ENCODE measurements around the gene FADS3. TPM values are rescaled to one million over a fixed set of nuclear protein-coding genes. Genes with fewer than 3 reads are reported as not detected.

FADS3 gene
- total RNA-seq, 2 experiments from 2014 or later = 7.2 to 10.1 TPM

GRCh38 chr11:61853698-61854169 lies 37.6 kb downstream of the FADS3 start:
- CTCF ChIA-PET = interaction anchor here (1.4 kb wide), 1 partner anchor 45 kb away, joined by 3 read pairs; no protein-coding TSS in a partner anchor
- H3K9me3 Mint-ChIP-seq (ENCODE audit: low read depth) = no peaks in the 10 kb centered on the region
- no peak overlapping the region for H3K27ac Mint-ChIP-seq
- no peaks in the 10 kb centered on the region for H3K36me3 Mint-ChIP-seq (ENCODE audit: low read depth)
- intact Hi-C loops (cut with DNase I, micrococcal nuclease) = no loop called here
- no peak for DNase-seq
- H3K4me1 Mint-ChIP-seq = no peaks in the 10 kb centered on the region
- ATAC-seq = no peak
- no peaks in the 10 kb centered on the region for H3K27me3 Mint-ChIP-seq
- POLR2A ChIA-PET = no interaction called here
- H3K4me3 Mint-ChIP-seq = no peak overlapping the region

- no peaks in the 10 kb centered on the region for H3K27me3 Mint-ChIP-seq
- H3K4me1 Mint-ChIP-seq = no peaks in the 10 kb centered on the region
- H3K9me3 Mint-ChIP-seq (ENCODE audit: low read depth) = no peaks in the 10 kb centered on the region
- H3K36me3 Mint-ChIP-seq (ENCODE audit: low read depth) = peaks cover 4% of the 10 kb centered on the region
- intact Hi-C loops (cut with DNase I, micrococcal nuclease) = no loop called here
- H3K27ac Mint-ChIP-seq = no peak overlapping the region
- H3K4me3 Mint-ChIP-seq = no peak overlapping the region
- CTCF ChIA-PET = no interaction called here
- POLR2A ChIA-PET = no interaction called here
- no peak for ATAC-seq
- DNase-seq = no peak
These were observed 39.4 kb downstream of the FADS3 start for GRCh38 chr11:61851900-61852295.

GRCh38 chr11:61851113-61851899 lies 40.0 kb downstream of the FADS3 start:
- H3K4me3 Mint-ChIP-seq = no peak overlapping the region
- DNase-seq = no peak
- H3K4me1 Mint-ChIP-seq = no peaks in the 10 kb centered on the region
- H3K27ac Mint-ChIP-seq = no peak overlapping the region
- H3K36me3 Mint-ChIP-seq (ENCODE audit: low read depth) = peaks cover 4% of the 10 kb centered on the region
- no peaks in the 10 kb centered on the region for H3K9me3 Mint-ChIP-seq (ENCODE audit: low read depth)
- intact Hi-C loops (cut with DNase I, micrococcal nuclease) = no loop called here
- CTCF ChIA-PET = no interaction called here
- H3K27me3 Mint-ChIP-seq = no peaks in the 10 kb centered on the region
- POLR2A ChIA-PET = no interaction called here
- ATAC-seq = no peak

GRCh38 chr11:61850687-61851086 lies 40.7 kb downstream of the FADS3 start:
- Mint-ChIP-seq H3K9me3 (ENCODE audit: low read depth) (no peaks in the 10 kb centered on the region), H3K27ac (no peak overlapping the region), H3K27me3 (no peaks in the 10 kb centered on the region), H3K36me3 (ENCODE audit: low read depth) (peaks cover 6% of the 10 kb centered on the region), H3K4me3 (no peak overlapping the region), H3K4me1 (no peaks in the 10 kb centered on the region)
- POLR2A ChIA-PET = no interaction called here
- no peak for DNase-seq
- CTCF ChIA-PET = no interaction called here
- intact Hi-C loops (cut with DNase I, micrococcal nuclease) = no loop called here
- ATAC-seq = no peak

DNA sequence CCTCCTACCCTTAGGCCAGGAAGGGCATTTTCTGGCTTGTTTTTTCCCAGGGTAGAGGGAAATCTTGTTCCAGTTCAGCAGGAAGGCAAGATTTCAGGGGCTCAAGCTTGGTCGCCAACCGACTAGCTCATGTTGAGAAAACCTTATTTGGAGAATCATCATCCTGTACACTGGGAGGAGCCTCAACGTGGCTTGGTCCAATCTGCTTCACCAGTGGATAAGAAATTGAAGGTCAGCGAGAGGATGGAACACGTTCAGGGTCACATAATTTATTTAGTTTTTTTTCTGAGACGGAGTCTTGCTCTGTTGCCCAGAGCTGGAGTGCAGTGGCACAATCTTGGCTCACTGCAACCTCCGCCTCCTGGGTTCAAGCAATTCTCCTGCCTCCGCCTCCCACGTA lies 42.7 kb downstream of the FADS3 start:
- Mint-ChIP-seq H3K9me3 (ENCODE audit: low read depth) (no peaks in the 10 kb centered on the region), H3K4me1 (no peaks in the 10 kb centered on the region), H3K36me3 (ENCODE audit: low read depth) (peaks cover 6% of the 10 kb centered on the region), H3K27me3 (no peaks in the 10 kb centered on the region), H3K4me3 (no peak overlapping the region), H3K27ac (no peak overlapping the region)
- DNase-seq (no peak), ATAC-seq (no peak)
- intact Hi-C loops (cut with DNase I, micrococcal nuclease) = no loop called here
- CTCF ChIA-PET = interaction anchor here (1.2 kb wide), 1 partner anchor 22 kb away, joined by 5 read pairs; no protein-coding TSS in a partner anchor
- POLR2A ChIA-PET = no interaction called here

- Mint-ChIP-seq H3K4me1 (no peaks in the 10 kb centered on the region), H3K27ac (no peak overlapping the region), H3K9me3 (ENCODE audit: low read depth) (no peaks in the 10 kb centered on the region), H3K4me3 (no peak overlapping the region), H3K27me3 (no peaks in the 10 kb centered on the region), H3K36me3 (ENCODE audit: low read depth) (peaks cover 6% of the 10 kb centered on the region)
- intact Hi-C loops (cut with DNase I, micrococcal nuclease) = no loop called here
- ATAC-seq (no peak), DNase-seq (no peak)
- CTCF ChIA-PET = interaction anchor here (1.2 kb wide), 1 partner anchor 22 kb away, joined by 5 read pairs; no protein-coding TSS in a partner anchor
- POLR2A ChIA-PET = no interaction called here
These were observed 43.3 kb downstream of the FADS3 start for GRCh38 chr11:61847914-61848581.

DNA sequence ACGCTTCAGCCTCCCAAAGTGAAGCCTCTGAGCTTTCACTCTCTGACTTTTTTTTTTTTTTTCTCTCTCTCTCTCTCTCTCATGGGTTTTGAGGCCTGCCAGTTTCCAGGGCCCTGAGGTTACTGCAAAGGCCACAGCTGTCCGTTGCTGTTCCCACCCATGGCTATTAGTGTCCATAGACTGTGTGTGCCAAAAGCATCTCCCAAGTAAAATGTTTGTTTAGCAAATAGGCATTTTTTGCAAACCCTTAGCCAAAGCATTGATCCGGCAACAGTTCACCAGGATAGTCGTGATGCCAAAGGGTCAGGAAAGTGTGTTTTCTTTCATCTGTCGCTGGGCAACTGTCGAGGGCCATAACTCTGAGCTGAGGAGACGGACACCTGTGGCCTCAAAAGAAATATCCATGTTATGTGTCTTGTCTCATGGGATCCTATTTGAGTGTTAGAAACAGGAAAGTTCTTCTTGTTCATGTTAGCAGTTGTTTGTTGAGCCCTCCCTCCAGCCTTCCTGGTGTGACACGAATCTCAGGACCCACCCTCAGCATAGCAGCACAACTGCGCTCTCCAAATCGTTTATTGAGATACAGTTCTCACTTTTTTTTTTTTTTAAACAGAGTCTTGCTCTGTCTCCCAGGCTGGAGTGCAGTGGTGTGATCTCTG lies 44.9 kb downstream of the FADS3 start:
- peaks cover 9% of the 10 kb centered on the region for H3K36me3 Mint-ChIP-seq (ENCODE audit: low read depth)
- ChIA-PET POLR2A (no interaction called here), CTCF (no interaction called here)
- no peak overlapping the region for H3K4me3 Mint-ChIP-seq
- no peak overlapping the region for H3K27ac Mint-ChIP-seq
- H3K27me3 Mint-ChIP-seq = no peaks in the 10 kb centered on the region
- no peaks in the 10 kb centered on the region for H3K4me1 Mint-ChIP-seq
- ATAC-seq (no peak), DNase-seq (no peak)
- intact Hi-C loops (cut with DNase I, micrococcal nuclease) = no loop called here
- H3K9me3 Mint-ChIP-seq (ENCODE audit: low read depth) = no peaks in the 10 kb centered on the region

DNA sequence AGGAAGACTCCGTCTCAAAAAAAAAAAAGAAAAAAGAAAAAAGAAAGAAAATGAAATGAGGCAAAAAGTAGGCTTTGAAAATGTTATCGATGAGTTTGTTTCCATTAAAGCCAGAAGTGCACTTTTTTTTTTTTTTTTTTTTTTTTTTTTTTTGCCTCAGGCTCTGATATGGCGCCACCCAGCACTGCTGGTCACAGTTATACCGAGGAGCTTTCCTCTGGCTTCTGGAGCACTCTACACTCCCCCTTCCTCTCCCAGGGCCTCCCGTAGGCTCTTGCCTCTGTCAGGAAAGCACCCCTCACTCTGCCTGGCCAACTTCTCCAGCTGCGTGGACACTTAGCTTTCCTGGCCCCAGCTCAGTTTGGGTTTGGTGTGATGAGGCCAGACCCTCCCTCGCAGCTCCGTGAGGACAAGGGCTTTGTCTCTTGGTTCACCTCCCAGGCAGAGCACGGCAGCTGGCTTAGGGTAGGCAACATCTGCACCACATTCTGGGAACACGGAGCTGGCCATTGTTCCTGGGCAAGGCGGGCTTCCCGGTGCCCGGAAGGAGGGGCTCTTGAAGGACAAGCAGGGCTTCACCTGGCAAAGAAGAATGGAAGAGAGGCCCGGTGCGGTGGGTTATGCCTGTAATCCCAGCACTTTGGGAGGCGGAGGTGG lies 46.3 kb downstream of the FADS3 start:
- CTCF ChIA-PET = no interaction called here
- peaks cover 16% of the 10 kb centered on the region for H3K36me3 Mint-ChIP-seq (ENCODE audit: low read depth)
- intact Hi-C loops (cut with DNase I, micrococcal nuclease) = no loop called here
- ATAC-seq (no peak), DNase-seq (no peak)
- no peak overlapping the region for H3K4me3 Mint-ChIP-seq
- no peak overlapping the region for H3K27ac Mint-ChIP-seq
- H3K27me3 Mint-ChIP-seq = no peaks in the 10 kb centered on the region
- POLR2A ChIA-PET = interaction anchor here (0.6 kb wide), 1 partner anchor 43 kb away, joined by 3 read pairs; no protein-coding TSS in a partner anchor
- H3K9me3 Mint-ChIP-seq (ENCODE audit: low read depth) = no peaks in the 10 kb centered on the region
- no peaks in the 10 kb centered on the region for H3K4me1 Mint-ChIP-seq

DNA sequence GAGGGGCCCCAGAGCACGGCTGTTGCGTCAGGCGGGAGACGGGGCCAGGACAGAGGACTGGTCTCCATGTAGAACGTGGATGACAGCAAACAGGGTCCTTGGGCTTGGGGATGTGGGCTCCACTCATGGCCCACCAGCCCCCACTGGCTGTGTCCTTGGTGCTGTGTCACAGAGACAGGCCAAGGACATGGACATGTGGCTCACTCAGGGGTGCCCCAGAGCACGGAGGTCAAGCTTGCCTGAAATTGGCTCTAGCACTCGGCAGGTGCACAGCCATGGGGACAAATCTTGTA lies 48.9 kb downstream of the FADS3 start:
- intact Hi-C loops (cut with DNase I, micrococcal nuclease) = no loop called here
- H3K27me3 Mint-ChIP-seq = no peaks in the 10 kb centered on the region
- H3K9me3 Mint-ChIP-seq (ENCODE audit: low read depth) = no peaks in the 10 kb centered on the region
- CTCF ChIA-PET = no interaction called here
- no peak overlapping the region for H3K27ac Mint-ChIP-seq
- peaks cover 16% of the 10 kb centered on the region for H3K36me3 Mint-ChIP-seq (ENCODE audit: low read depth)
- H3K4me3 Mint-ChIP-seq = no peak overlapping the region
- POLR2A ChIA-PET = no interaction called here
- no peaks in the 10 kb centered on the region for H3K4me1 Mint-ChIP-seq
- DNase-seq = no peak
- no peak for ATAC-seq

DNA sequence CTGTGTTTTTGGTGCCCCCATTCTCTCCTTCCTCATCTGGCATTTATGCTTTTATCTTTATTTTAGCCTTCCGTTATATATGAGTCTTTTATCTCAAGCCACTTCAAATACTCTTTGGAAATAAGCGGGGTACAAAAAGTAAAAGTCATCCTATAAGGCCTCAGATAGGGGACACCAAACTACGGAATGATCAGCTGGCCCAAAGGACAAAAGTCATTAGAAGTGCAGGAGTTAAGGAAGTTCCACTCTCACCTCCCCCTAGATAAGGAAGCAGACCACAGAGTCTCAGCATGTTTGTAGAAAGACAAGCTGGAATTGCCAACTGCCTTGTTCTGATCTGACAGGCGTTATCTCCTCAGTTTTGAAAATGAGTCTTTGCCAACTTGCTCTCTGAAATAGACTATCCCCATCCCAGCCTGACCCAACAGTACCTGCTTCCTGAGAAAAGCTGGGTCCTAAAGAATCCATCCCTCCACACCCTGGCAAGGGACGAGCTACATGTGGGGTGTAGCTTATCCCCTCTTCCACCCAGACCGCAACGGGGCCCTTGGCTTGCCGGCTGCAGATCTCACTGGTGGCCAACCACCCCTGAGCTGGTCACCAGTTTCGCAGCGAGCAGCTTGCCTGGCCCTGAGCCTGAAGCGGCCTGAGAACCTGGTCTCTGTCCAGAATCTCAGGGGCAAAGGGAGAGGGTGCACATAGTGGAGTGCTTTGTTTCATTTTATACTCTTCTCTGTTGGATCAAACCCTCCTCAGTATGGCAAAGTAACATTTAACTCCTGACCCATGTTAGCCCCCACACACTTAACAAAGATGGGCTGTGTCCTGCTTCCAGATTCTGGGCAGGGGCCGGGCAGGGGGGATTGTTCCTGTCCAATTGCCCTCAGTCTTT lies 49.5 kb downstream of the FADS3 start:
- CTCF ChIA-PET = interaction anchor here (0.8 kb wide), 1 partner anchor 539 kb away, joined by 3 read pairs; no protein-coding TSS in a partner anchor
- H3K4me3 Mint-ChIP-seq = no peak overlapping the region
- no peak overlapping the region for H3K27ac Mint-ChIP-seq
- no peaks in the 10 kb centered on the region for H3K27me3 Mint-ChIP-seq
- ATAC-seq = no peak
- no peaks in the 10 kb centered on the region for H3K4me1 Mint-ChIP-seq
- no peak for DNase-seq
- intact Hi-C loops (cut with DNase I, micrococcal nuclease) = no loop called here
- H3K36me3 Mint-ChIP-seq (ENCODE audit: low read depth) = peaks cover 14% of the 10 kb centered on the region
- POLR2A ChIA-PET = interaction anchor here (0.6 kb wide), 1 partner anchor 214 kb away, joined by 8 read pairs; no protein-coding TSS in a partner anchor
- H3K9me3 Mint-ChIP-seq (ENCODE audit: low read depth) = no peaks in the 10 kb centered on the region

DNA sequence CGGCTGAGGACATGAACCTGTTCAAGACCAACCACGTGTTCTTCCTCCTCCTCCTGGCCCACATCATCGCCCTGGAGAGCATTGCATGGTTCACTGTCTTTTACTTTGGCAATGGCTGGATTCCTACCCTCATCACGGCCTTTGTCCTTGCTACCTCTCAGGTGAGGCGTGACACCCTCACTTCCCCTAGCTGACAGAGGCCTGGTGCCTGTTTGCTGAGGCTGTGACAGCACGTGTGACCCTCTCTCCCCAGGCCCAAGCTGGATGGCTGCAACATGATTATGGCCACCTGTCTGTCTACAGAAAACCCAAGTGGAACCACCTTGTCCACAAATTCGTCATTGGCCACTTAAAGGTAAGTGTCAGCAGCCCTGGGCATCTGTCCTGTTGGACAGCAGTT lies 51.0 kb downstream of the FADS3 start:
- peaks cover 5% of the 10 kb centered on the region for H3K4me1 Mint-ChIP-seq
- POLR2A ChIA-PET = no interaction called here
- H3K36me3 Mint-ChIP-seq (ENCODE audit: low read depth) = peaks cover 13% of the 10 kb centered on the region
- no peak overlapping the region for H3K27ac Mint-ChIP-seq
- intact Hi-C loops (cut with DNase I, micrococcal nuclease) = no loop called here
- H3K4me3 Mint-ChIP-seq = no peak overlapping the region
- ATAC-seq = no peak
- H3K9me3 Mint-ChIP-seq (ENCODE audit: low read depth) = no peaks in the 10 kb centered on the region
- DNase-seq = no peak
- CTCF ChIA-PET = interaction anchor here (0.7 to 1.5 kb wide), 3 partner anchors 10 to 242 kb away, joined by 3 to 4 read pairs (median 3); no protein-coding TSS in a partner anchor
- H3K27me3 Mint-ChIP-seq = no peaks in the 10 kb centered on the region

Measured in activated CD4-positive, alpha-beta T cell treated with anti-CD3 and anti-CD28 coated beads for 36 hours (primary cell).